Loucy (cell line): ENCODE measurements around the gene AFF3.

Experiments
- H2AFZ ChIP-seq: fragments of 200-600 bp; sonication (generic); 2 replicates; pipeline ENCODE4 v1.6.0; 2016; ENCODE audit warnings: antibody characterized with exemption, mild to moderate bottlenecking, low read length, moderate library complexity
- H3F3A ChIP-seq: fragments of 200-600 bp; 2 replicates; pipeline ENCODE4 v1.6.0; 2016; ENCODE audit warnings: antibody characterized with exemption, low read depth, mild to moderate bottlenecking
- H3K27me3 ChIP-seq: fragments of 200-600 bp; sonication (generic); 2 replicates; pipeline ENCODE4 v1.6.1; 2014; ENCODE audit warnings: low read length, mild to moderate bottlenecking; ENCODE audit not compliant: insufficient read depth, poor library complexity, severe bottlenecking
- H3K36me3 ChIP-seq: fragments of 200-600 bp; sonication (generic); 2 replicates; pipeline ENCODE4 v1.6.1; 2016; ENCODE audit warnings: low read length; ENCODE audit not compliant: insufficient read depth
- H3K4me1 ChIP-seq: fragments of 200-600 bp; sonication (generic); 2 replicates; pipeline ENCODE4 v1.5.1; 2014; ENCODE audit warnings: low read length, mild to moderate bottlenecking; ENCODE audit not compliant: insufficient read depth, poor library complexity, severe bottlenecking
- H3K4me2 ChIP-seq: fragments of 200-600 bp; sonication (generic); 2 replicates; pipeline ENCODE4 v1.6.0; 2014; ENCODE audit warnings: antibody characterized with exemption, low read length, low read depth, mild to moderate bottlenecking; ENCODE audit not compliant: poor library complexity, severe bottlenecking
- H3K4me3 ChIP-seq: fragments of 200-600 bp; sonication (generic); 2 replicates; pipeline ENCODE4 v1.5.1; 2014; ENCODE audit warnings: low read length, mild to moderate bottlenecking, mixed read lengths; ENCODE audit not compliant: poor library complexity, severe bottlenecking
- H3K79me2 ChIP-seq: fragments of 200-600 bp; sonication (generic); 2 replicates; pipeline ENCODE4 v1.6.1; 2014; ENCODE audit warnings: low read length; ENCODE audit not compliant: insufficient read depth
- H3K9ac ChIP-seq: fragments of 200-600 bp; sonication (generic); 2 replicates; pipeline ENCODE4 v1.6.0; 2014; ENCODE audit warnings: mild to moderate bottlenecking, low read depth, low read length, moderate library complexity; ENCODE audit not compliant: poor library complexity, severe bottlenecking
- H3K9me2 ChIP-seq: fragments of 200-600 bp; sonication (generic); replicated peaks from 2 replicates; pipeline ENCODE4 v1.6.1; 2016; ENCODE audit warnings: low read depth, low read length, mixed read lengths
- H3K9me3 ChIP-seq: fragments of 200-600 bp; sonication (generic); 2 replicates; pipeline ENCODE4 v1.6.1; 2014; ENCODE audit warnings: mild to moderate bottlenecking, antibody characterized with exemption, low read length, low read depth; ENCODE audit not compliant: insufficient read depth
- H4K20me1 ChIP-seq: fragments of 200-600 bp; sonication (generic); 2 replicates; pipeline ENCODE4 v1.6.0; 2014; ENCODE audit warnings: antibody characterized with exemption, low read length, mild to moderate bottlenecking; ENCODE audit not compliant: insufficient read depth, poor library complexity, severe bottlenecking
- EZH2phosphoT487 ChIP-seq: fragments of 200-600 bp; IDR thresholded peaks from 2 replicates; pipeline ENCODE4 v1.6.1; 2018; ENCODE audit warnings: antibody characterized with exemption, mild to moderate bottlenecking, moderate library complexity, borderline replicate concordance
- TF ChIP-seq, protein P1 (sequence below): fragments of 200-600 bp; sonication (generic); conservative IDR thresholded peaks from 2 replicates; pipeline ENCODE4 v1.5.1; 2014; ENCODE audit warnings: mild to moderate bottlenecking, antibody characterized with exemption, low read length

Gene AFF3

DNA sequence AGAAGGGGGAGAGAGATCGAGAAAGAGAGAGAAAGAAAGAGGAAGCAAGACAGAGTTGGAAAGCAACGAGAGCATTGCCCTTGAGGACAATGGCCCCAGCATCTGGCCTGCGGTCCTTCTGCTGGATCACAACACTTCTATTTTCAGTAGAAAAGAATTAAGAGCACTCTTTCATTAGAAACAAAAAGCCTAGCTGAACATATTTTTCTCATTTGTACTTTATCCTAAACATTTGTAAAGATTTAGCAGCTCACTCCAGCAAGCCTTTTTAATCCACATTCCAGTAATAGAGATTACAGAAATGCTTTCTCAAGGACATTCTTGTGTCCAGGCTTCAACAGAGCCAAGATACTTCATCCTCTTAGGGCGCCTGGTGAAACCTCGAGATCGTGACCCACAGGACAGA is 31.6 kb upstream of the AFF3 start:
- no peaks in the 10 kb centered on the region for H3K9me3 ChIP-seq
- no peak overlapping the region for H3K4me2 ChIP-seq
- TF ChIP-seq EZH2phosphoT487: no peak
- TF ChIP-seq, protein P1, sequence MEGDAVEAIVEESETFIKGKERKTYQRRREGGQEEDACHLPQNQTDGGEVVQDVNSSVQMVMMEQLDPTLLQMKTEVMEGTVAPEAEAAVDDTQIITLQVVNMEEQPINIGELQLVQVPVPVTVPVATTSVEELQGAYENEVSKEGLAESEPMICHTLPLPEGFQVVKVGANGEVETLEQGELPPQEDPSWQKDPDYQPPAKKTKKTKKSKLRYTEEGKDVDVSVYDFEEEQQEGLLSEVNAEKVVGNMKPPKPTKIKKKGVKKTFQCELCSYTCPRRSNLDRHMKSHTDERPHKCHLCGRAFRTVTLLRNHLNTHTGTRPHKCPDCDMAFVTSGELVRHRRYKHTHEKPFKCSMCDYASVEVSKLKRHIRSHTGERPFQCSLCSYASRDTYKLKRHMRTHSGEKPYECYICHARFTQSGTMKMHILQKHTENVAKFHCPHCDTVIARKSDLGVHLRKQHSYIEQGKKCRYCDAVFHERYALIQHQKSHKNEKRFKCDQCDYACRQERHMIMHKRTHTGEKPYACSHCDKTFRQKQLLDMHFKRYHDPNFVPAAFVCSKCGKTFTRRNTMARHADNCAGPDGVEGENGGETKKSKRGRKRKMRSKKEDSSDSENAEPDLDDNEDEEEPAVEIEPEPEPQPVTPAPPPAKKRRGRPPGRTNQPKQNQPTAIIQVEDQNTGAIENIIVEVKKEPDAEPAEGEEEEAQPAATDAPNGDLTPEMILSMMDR: no peak
- H3K27me3 ChIP-seq: no peaks in the 10 kb centered on the region
- H3K4me3 ChIP-seq: no peak overlapping the region
- H3K4me1 ChIP-seq: no peaks in the 10 kb centered on the region
- no peaks in the 10 kb centered on the region for H4K20me1 ChIP-seq
- no peaks in the 10 kb centered on the region for H3F3A ChIP-seq
- H2AFZ ChIP-seq: no peak overlapping the region
- H3K9me2 ChIP-seq: no peaks in the 10 kb centered on the region
- H3K9ac ChIP-seq: no peak overlapping the region
- no peaks in the 10 kb centered on the region for H3K36me3 ChIP-seq
- no peaks in the 10 kb centered on the region for H3K79me2 ChIP-seq

GRCh38 chr2:100166701-100167100 is 24.3 kb upstream of the AFF3 start:
- H3K4me1 ChIP-seq: no peaks in the 10 kb centered on the region
- H3K9ac ChIP-seq: no peak overlapping the region
- no peaks in the 10 kb centered on the region for H3K9me2 ChIP-seq
- H3K36me3 ChIP-seq: no peaks in the 10 kb centered on the region
- no peaks in the 10 kb centered on the region for H3K27me3 ChIP-seq
- TF ChIP-seq, protein P1: no peak
- no peak for TF ChIP-seq EZH2phosphoT487
- no peak overlapping the region for H2AFZ ChIP-seq
- H3K4me2 ChIP-seq: no peak overlapping the region
- H3K9me3 ChIP-seq: peaks cover 5% of the 10 kb centered on the region; the same call in 1 of the 2 replicates
- H3K4me3 ChIP-seq: no peak overlapping the region
- H3F3A ChIP-seq: no peaks in the 10 kb centered on the region
- no peaks in the 10 kb centered on the region for H3K79me2 ChIP-seq
- no peaks in the 10 kb centered on the region for H4K20me1 ChIP-seq

DNA sequence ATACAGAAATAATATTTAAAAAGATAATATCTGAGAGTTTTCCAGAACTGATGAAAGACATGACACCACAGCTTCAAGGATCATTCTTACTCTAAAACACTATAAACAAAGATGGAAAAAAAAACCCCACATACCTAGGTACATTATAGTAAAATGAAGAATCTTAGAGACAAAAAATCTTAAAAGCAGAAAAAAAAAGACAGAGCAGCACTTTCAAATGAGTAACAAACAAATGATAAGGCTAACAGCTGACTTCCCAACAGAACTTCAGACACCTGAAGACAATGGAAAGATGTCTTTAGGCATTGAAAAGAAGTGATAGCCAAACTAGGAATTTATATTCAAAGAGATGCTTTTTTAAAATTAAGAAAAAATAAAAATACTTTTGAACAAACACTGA is 21.2 kb upstream of the AFF3 start:
- Histone ChIP-seq H3K9me2 (no peaks in the 10 kb centered on the region), H3K36me3 (no peaks in the 10 kb centered on the region), H2AFZ (no peak overlapping the region), H3F3A (no peaks in the 10 kb centered on the region), H4K20me1 (no peaks in the 10 kb centered on the region), H3K9me3 (peaks cover 5% of the 10 kb centered on the region; the same call in 1 of the 2 replicates), H3K4me3 (no peak overlapping the region), H3K79me2 (no peaks in the 10 kb centered on the region), H3K27me3 (no peaks in the 10 kb centered on the region), H3K9ac (no peak overlapping the region), H3K4me2 (no peak overlapping the region), H3K4me1 (no peaks in the 10 kb centered on the region)
- no peak for TF ChIP-seq EZH2phosphoT487
- TF ChIP-seq, protein P1: no peak
